HG03097 (cell line): Measurements from ENCODE around the gene APBA1.

Experiments
- ATAC-seq: cut with Tn5 transposase; IDR thresholded peaks from one replicate; pipeline ENCODE4 v1.9.1; 2021; ENCODE audit not compliant: unreplicated experiment, low FRiP score

The APBA1 gene

DNA sequence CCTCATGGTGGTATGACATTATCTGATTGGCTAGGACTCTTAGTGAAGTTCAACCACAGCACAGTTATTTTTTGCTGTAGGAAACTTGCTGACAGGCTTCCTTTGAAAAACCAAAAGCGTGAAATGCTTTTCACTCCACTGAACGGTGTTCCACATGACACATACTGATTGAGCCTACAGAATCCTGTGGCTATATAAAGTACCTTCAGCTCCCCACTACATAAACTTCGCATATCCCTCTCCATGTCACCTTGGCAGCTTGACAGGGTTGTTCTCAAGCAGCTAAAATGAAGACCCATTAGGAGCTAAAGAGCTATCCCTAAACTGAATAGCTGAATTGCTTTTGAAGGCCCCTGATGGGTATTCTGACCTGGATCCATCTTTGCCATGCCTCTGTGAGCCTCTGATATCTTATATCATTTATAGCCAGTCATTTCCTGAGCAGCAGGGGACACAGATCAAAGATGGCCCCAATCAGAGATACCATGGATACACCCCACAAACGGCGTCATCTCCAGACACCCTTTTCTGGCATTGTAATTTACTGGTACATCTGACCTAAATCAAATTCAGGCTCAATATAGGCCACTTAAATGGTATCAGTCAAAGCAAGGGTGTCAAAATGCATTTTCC, 91.5 kb downstream of the APBA1 start:
- ATAC-seq = no peak

DNA sequence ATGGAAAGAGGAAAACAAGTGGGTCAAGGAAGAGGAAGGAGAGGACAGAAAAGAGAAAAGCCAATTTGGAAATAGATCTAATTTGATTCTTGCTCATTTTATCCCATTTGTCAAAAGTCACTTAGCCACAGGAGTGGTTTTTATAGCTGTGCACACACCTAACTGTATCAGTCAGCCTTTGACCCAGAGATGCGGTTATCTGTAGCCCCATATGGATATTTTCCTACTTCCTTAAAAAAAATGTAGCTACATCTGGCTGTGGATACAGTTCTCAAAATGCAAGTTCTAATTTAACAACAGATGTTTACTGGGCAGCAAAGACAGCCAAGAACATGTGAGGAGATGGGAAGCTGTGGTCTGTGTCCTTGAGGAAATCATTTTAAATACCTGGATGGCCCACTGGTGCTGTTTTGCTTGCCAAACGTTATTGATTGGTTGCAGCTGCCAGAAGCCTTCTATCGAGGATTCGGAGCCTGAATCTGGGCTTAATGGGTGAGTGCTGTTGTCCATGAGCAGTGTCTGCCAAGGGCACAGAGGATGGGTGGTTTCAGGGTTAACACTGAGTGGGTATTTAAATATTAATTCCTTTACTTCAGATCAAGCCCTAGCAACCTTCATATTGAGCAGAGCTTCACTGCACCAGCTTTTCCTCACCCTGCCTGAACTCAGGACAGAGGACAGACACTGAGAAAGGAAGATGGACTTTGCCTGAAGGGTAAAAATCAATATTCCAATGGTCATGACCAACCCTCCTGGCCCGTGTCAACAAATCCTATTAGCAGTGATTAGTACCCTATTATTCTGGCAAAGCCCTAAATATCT, 92.2 kb downstream of the APBA1 start:
- no peak for ATAC-seq

DNA sequence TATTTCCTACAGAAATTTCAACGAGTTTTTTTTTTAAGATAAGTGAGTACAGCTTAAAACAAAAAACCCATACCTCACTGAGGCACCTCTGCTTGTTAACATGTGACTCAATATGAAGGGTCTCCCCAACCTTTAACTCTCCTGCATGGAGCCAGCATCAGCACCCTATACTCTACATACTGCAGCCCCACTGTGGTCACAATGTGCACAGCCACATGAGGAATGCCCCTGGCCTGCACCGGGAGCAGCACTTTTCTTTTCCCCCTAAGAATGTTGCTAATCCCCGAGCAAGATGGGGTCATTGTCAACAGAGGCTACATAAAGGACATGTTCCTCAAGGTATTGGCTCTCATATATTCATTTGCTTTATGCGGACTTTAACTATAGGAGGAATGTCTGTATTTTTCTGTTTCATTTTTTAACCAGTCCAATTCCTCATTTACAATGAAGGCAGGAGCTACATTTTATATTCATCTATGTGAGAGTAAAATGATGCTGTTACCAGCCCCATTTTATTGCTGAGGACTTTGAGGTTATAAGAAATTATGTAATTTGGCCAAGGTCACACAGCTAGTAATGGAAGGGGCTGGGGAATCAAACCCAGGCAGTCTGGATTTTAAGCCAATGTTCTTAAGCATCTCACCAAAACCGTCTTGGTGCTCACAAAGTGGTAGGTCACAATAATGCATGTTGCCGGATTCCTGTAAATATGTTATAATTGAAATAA, 93.0 kb downstream of the APBA1 start:
- ATAC-seq = no peak

DNA sequence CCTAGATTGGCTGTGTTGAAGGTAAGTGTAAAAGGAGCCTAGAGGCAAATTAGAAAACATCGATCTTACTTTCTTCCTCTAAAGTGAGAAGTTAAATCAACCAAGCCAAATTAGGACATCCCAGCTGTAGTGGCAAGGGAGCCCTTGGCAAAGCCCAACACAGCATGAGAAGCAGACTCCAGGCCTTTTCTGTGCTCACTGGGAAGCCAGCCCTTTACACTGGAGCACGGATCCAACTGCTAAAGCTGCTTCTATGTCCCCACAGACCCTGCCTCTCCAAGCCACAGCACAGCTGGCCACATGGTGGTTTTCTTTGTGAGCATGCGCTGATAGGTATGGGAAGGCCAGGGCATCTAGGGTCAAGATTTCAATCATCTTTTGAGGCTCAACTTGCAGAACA, 94.1 kb downstream of the APBA1 start:
- no peak for ATAC-seq

DNA sequence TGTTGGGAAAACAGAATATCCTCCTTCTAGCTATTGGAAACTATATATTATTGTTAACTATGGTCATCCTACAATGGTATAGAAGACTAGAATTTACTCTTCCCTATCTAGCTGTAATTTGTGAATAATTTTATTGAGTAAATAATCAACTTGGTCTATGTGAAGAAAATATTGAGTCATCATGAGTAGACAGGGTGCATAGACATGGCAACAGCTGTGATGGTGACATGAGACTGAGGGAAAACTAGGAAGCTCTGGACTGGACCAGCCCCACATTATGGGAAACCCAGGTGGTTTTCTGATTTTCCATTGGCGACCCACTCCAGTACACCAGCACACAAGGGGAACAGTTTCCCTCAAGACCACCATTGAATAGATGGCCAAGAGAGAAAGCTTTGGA, 95.0 kb downstream of the APBA1 start:
- ATAC-seq = no peak

DNA sequence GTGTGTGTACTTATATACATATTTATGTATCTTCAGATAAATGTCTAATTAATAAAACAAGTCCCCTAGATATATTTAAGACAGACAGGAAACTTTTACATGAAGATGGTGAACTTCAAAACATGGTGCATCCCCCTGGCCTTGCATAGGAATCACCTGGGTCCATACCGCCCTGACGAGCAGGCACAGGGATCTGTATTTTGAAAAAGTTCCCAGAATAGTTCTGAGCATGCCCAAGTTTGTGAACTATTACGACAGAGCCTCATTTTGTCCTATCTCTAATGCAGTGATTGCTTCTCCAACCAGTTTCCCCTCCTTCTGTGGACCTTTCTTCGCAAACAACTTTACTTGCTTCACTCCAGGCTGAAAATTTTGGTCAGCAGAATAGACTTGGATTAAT, 98.1 kb downstream of the APBA1 start:
- ATAC-seq = no peak

DNA sequence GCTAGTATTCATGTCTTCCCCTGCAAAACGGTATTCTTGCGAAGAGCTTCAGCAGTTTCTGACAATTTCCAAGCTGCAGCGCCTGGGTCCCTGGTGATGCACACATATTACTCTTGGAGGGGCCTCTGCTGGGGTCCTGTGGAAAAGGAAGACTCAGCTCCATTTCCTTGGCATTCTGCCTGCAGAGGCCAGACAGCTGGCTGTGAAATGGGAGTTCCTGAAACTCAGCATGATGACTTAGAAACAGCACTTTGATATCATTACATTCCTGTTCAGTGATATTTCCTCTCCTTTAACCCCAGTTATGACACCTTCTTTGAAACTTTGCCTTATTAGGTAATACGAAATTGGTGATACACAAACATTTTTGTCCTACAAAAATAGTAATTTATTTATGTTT, 98.5 kb downstream of the APBA1 start:
- no peak for ATAC-seq

DNA sequence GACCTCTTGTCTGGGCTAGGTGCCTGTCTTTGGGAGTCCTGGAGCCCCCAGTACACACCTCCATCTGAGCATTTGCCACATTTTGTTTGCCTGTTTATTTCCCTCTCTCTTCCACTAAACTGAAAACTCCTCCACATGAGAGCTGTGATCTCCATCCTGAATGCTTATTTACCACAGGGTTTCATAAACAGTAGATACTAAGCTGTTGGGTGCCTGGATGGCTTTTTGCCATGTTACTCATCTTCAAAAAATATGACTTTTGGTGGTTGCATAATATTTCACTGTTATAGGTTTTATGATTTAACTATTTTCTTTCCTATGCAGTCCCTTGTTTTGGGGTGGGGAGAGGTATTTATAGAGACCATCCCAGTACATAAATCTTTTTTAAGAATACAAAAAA, 99.6 kb downstream of the APBA1 start:
- no peak for ATAC-seq

DNA sequence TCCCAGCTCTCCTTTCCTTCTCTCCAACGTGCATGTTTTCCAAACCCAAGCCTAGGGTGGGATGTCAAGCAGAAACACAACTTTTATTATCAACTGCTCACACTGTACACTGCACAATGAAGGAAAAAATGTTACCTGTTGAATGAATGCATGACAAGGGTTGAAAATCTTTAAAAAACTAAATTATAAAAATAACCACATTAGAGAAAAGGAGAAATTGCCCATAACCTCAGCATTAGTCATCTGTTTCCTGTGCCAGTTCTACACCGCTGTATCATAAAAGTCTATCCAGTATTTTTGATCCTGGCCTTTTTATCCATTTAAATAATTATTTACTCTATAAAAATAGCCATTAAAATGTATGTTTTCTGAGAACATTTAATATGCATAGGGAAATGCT, 101.1 kb downstream of the APBA1 start:
- ATAC-seq = no peak

DNA sequence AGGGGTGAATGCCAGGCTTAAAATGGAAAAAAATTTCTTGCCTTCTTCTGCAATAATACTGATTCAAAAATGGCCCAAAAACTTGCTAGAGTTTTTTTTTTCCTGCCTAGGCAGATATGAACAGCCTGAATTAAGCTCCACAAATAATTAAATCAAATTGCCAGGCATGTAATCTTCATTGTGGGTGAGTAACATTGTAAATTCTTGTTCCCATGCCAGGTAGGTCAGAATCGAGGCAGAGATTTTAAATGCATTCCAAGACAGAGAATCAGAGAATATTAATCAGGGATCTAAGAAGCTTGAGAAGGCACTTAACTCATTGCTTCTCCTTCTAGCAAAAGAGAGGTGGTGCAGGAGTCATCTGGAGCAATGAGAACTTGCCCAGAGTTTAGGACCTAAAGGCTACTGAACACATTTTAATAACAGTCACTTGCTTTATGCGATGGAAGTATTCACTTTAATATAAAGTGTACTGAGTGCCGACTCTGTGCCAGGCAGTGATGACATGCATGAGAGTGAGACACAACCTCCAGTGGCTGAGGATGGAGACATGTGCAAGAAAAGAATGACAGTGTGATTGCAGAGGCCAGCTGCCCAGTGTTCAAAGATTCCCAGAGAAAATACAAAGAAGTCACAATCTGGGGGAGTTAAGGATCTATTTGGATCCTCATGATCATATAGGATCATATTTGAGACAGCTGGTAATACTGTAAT, 102.3 kb downstream of the APBA1 start:
- ATAC-seq = no peak

DNA sequence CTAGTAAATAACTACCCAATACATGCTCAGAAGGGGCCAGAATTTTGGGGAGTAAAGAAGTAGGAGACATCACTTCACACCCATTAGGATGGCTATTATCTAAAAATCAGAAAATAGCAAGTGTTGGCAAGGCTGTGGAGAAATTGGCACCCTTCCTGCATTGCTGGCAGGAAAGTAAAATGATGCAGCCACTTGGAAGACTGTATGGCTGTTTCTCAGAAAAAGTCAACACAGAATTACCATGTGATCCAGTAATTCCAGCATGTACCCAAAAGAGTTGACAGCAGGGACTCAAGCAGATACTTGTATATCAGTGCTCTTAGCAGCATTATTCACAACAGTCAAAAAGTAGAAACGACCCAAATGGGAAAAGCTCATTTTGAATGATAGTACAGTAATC, 107.6 kb downstream of the APBA1 start:
- ATAC-seq = no peak

DNA sequence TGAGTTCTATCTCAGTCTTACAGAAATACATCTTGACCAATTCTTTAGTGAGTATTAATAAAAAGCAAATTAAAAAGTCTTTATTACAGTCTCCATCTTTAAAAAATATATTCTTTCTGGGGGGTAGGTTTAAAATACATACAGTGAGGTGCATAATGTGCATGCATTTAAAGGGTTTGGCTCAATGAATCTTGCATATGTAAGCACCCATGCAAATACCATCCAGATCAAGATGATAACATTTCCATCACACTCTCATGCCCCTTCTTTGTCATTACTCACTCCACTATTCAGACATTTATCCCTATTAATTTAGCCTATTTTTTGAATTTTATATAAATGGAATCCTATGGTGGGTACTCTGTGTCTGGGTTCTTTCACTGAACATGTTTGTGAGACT, 113.0 kb downstream of the APBA1 start:
- ATAC-seq = no peak

DNA sequence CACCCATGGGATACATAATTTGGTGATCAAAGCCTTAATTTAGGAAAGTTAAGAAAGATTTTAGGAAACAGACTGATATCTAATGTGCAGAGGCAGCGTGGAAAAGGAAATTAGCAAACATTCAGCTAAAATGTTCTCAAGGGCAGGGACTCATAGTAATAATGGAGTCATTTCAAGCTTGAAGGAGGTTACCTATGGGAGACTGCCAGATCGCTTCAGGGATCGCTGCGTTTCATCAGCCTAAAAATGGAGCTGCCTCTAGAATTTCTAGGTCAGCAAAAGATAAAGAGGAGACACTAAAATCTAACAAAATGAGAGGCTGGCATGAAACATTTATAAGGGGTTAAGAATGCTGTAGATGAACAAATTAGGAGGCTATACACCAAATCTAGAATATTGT, 115.5 kb downstream of the APBA1 start:
- no peak for ATAC-seq

DNA sequence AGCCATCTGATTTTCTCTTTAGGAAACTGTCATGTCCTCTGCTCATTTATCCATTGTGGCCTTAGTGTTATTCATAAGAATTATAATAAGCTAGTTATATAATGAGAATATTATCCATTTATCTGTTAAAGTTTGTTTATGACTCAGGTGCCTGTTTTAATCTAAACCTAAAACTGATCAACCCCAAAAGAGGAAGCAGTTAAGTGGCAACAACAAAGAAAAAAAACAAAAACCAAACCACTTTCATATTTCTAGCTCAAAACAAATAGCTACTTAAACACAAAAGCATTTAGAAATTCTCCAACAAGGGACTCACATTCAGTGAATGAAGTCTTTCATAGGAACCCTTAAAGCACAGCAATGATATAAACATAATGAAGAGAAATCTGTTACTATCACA, 116.4 kb downstream of the APBA1 start:
- ATAC-seq = no peak

DNA sequence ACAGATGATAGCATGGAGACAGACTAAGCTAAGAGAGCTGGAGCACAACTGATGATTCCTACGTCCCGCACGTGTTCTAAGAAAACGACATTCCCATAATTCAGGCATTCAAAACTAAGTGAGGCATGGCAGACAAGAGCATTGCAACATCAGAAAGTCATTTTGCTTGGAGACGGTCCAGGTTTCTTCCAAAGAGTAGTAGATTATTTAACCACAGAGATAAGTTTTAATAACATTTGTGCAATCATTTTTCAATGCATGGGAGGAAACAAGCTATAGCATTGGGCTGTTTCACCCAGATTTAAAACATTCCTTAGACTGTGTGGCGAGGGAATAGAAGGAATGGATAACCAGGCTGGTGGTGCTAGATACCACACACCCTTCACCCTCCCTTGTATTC, 117.2 kb downstream of the APBA1 start:
- no peak for ATAC-seq

DNA sequence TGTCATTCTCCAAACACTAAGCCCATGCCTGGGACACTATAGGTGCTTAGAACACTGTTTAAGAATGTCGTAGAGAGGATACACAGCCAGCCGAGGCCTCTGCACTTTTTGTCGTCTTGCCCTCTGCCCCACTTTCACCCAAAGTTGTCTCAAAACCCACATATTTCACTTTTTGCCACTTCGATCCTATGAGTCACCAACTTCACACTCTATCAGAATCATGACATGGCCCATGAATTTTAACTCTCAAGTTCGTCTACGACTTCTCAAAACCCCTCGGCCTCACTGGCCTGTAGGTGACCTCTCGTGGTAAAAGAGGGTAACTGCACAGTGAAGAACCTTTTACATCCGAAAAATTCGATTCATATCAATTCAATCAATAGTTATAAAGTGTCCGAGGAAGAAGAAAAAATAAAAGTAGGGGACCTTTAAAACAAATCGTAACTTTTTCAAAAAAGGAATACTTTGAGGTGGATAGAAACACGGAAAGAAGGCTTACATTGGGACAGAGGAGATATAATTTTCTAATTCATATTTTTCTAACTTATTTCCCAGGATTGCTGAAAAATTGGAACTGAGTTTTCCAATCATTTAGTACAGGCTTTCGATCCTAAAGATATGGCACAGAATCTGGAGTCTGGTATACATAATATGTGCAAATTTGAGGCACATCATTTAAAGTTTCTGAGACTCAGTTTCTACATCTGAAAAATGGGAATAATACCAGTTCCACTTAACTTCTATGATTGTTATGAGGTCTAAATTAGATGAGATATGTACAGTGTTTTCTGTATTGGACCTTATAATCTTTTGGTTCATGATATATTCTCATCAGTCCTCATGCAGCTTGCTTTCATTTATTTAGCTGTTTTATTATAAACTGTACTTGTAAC, 122.6 kb downstream of the APBA1 start:
- ATAC-seq = no peak

DNA sequence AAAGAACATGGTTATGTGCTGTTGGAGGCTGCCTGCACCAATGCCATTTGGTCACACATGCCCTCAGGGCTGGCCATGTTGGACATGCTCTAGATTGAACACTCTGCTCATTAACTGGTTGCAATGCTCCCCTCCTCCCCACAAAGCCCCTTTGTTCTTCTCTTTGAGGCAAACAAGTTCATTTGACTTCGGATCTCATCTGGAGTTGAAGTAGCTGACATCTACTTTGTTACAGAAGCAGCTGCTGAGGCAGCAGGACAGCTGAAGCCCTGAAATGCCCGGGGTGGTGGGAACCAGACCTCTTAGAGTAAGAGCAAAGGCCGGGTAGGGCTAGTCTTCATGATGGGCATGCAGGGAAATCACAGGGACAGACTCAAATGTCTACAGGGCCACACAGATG, 123.5 kb downstream of the APBA1 start:
- no peak for ATAC-seq

DNA sequence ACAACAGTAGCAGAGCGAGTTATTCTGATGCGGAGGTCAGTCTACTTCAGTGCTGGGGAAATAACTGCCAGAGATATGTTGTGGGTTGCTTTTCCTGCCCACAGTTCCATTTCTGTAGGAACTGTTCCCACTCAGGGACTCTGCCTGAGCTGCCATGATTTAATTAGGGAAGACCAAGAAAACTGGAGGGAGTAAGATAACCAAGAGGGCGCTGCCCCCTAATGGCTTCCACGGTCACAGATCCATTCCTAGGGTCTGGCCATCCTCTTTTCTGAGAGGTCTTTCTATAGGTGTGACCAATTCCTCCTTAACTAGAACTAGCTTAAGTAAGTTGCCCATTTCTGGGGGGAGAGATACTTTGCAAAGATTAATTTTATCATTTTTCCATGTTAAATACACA, 125.9 kb downstream of the APBA1 start:
- no peak for ATAC-seq

DNA sequence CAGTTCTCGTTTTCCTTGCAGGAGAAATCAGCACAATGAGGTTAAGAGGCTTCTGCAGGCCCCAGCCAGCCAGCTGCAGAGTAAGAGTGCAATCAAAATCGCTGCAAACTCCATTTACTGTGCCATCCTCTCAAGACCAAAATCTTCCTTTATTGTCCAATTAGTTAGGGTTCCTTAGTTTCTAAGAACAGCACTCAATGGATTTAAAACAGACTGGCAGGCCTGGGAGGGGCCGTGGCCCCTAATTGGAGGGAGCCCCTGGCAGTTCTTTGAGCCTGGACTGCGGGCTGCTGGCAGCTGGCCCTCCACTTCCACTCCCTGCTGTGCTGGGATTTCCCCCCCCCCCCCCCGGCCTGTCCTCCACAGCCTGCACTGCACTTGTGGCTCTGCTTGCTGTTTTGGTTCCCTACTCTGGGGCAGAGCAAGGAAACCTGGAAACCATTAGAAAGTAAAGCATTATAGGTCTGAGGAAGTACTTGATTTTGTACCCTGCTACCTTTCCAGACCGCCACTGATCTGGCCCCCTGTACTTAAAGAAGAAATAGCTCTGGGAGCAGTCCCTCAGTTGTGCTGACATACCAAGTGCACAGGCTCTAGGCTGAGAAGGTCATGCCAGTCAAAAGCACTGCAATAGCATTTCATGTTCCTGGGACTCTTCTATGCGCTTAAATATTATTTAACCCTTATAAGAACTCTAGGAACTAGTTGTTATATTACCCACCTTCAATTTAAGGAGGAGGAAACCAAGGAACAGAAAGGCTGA, 129.0 kb downstream of the APBA1 start:
- ATAC-seq = no peak
